GM12874 (cell line): ENCODE data around the gene TNNT3.

Experiments
- CTCF ChIP-seq: IDR thresholded peaks from 2 replicates; pipeline ENCODE4 v1.5.1; 2011; ENCODE audit warnings: low read depth, mild to moderate bottlenecking, control low read depth, low read length, moderate library complexity; ENCODE audit not compliant: insufficient read depth

TNNT3 gene

DNA sequence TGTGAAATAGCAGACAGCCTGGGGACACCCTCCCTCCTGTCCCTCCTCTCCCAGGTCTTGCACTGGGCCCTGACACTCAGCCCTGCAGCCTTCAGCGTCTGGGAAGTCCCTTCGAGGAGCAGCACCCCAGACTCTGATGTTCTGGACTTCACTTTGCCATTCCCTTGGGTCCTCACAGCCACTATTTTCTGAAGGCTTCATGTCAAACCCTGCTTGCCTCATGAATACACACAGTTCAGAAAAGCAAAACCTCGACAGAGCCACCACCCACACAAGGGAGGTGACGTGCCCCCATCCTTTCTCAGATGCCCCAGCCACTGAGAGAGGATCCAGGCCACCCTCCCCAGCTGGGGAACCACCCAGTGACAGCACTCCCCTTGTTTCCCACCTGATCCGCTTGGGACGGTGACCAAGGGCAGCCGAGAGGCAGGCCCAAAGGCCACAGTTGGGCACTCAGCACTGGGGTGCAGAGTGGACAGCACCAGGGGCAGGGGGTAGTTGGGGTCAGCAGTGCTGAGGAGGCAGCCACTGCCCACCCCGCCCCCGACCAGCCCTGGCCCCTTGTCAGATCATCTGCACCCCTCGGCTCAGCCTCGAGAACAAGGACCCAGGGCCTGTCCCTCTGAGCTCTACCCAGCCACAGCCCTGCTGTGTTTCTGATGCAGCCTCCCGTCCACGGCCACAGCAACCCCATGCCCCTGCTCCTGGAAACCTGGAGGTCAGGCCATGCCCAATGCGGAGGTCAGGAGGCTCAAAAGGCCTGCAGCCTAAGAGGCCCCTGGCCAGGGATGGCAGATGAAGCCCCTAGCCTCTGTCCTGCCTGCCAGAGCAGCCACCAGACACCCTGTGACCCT lies 3.1 kb upstream of the TNNT3 start:
- TF ChIP-seq CTCF, result no peak

DNA sequence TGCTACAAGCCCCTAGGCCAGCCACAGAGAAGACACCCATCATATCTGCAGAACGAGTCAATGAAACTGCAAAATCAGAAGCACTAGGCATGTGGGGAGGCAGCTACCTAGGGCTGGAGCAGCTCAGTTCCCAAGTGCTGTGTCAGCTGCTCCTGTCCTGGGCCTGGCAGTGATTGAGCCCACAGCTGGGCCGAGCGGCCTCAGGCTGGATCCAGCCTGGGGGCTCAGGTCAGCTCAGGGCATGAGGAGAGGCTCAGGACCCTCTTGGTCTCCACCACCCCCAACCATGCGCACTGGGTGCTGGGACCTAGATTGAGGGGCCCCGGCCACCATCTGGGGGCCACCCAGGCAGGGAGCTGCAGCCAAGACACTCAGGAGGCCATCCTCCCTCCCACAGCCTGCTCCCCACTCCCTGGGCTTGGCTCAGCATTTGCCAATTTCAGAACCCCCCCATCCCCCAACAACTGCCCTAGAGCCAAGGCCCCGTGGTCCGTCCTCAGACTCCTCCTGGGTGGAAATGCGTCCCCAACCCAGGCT lies 2.4 kb upstream of the TNNT3 start:
- TF ChIP-seq CTCF, result no peak

DNA sequence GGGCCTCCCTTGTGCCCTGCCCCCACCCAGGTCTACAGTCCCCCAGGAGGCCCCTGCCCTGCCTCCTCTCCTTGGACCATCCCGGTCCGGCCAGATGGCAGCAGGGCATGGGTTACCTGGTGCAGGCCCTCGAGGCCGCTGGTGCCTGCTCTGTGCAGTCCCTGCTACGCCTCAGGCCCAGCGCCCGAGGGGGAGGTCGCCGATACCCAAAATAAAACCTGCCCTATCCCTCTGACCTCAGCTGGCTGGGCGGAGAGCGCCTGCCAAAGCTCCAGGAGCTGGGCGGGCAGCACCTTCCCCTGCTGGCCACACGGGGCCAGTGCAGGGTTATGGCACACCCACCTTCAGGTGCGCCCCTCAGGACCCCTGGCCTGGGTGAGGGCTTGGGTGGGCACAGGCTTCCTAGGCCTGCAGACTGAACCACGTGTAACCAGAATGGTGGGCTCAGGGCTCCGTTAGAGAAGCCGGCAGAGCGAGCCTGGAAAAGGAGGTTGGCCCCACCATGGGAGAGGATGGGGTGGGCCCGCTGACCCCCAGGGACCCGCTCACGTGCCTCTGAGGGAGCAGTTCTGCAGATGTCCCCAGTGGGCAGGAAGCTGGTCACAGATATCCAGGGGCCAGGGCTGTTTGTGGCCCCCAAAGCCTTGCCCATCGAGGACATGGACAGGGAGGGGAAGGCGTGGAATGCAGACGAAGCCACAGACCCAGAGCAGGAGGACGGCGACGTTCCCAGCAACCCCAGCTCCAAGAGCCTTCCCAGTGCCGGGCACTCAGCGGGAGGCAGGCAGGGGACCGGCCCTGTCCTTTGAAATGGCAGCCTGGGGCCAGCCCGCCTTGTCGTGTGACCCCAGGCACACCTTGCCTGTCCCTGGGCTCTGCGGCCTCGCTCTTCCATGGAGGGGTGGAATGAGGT lies 1.7 kb upstream of the TNNT3 start:
- peak; percentile 58 for TF ChIP-seq CTCF

GRCh38 chr11:1918436-1919315 lies 827 bp upstream of the TNNT3 start:
- no peak; the same call in 1 of the 2 replicates for TF ChIP-seq CTCF

DNA sequence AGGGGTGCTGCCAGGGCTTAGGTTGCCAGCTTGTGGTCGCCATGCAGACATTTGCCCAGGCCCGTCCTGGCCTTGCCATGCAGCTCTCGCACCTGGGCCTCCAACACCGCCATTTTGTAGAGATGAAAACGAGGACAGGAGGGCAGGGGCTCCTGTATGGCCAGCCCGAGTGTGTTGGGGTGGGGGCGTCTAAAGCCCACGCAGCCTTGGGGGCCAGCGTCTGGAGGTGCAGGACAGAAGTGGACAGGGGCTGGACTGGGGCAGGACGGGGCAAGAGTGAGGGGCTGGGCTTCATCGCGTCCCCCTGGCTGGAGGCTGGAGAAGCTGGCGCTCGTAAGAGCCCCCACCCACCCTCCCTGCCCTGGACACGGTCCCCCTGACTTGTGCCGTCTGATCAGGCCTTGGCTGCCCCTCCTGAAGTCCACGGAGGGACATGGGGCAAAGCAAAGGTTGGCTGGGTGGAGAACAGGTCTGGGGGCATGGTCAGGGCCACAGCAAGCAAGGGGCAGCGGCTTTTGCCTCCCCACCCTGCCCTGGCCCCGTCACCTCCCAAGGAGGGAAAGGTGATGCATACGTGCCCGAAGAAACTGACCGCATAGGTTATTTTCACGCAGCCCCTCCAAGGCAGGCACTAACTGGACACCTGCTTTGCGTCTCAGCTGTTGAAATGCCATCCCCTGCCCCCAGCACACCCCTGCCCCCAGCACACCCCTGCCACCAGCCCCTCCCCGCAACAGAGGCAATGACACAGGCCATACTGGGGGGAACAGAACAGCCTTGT lies 815 bp downstream of the TNNT3 start:
- no peak for TF ChIP-seq CTCF

DNA sequence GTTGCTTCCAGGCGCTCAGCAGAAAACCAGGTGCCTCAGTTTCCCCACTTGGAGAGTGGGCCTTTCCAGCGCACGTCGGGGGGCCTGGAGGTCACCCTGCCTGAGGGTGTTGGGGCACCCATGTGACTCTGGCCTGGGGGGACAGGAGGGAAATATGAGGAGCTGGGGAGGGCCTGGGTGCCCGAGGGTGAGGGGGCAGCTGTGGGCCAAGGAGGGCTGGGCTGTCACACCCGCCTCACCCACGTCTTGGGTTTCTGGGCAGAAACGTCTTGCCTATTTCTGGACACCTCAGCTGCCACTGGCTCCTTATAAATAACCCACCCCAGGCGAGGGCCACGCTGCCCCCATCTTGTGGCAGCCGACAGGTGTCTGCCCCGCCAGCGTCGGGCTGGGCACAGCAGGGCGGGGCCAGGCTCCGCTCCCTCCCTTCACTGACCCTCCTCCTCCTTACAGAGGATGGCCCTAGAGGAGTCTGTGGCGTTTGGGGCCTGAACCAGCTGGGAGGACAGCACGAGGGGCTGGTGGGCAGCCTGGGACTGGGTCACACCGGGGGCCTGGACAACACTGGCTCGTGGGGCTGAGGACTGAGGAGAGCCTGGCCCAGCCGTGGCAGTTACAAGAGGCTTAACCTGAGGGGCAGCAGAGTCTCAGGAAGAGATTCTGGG lies 1.5 kb downstream of the TNNT3 start:
- TF ChIP-seq CTCF, result no peak
